Neural progenitor cell (in vitro differentiated cells): ENCODE measurements around the gene TRAPPC1.

Experiments used
- EZH2 ChIP-seq: fragments of 200-600 bp; sonication (generic); IDR thresholded peaks from 2 replicates; pipeline ENCODE4 v1.6.1; 2017; ENCODE audit warnings: antibody characterized with exemption, mild to moderate bottlenecking, moderate library complexity
- TF ChIP-seq, protein P1 (sequence below): fragments of 200-600 bp; sonication (generic); IDR thresholded peaks from 2 replicates; pipeline ENCODE4 v1.5.1; 2017; ENCODE audit warnings: antibody characterized with exemption, mild to moderate bottlenecking

GRCh38 chr17:7881276-7882054 is 50.3 kb downstream of the TRAPPC1 start:
- TF ChIP-seq, protein P1, sequence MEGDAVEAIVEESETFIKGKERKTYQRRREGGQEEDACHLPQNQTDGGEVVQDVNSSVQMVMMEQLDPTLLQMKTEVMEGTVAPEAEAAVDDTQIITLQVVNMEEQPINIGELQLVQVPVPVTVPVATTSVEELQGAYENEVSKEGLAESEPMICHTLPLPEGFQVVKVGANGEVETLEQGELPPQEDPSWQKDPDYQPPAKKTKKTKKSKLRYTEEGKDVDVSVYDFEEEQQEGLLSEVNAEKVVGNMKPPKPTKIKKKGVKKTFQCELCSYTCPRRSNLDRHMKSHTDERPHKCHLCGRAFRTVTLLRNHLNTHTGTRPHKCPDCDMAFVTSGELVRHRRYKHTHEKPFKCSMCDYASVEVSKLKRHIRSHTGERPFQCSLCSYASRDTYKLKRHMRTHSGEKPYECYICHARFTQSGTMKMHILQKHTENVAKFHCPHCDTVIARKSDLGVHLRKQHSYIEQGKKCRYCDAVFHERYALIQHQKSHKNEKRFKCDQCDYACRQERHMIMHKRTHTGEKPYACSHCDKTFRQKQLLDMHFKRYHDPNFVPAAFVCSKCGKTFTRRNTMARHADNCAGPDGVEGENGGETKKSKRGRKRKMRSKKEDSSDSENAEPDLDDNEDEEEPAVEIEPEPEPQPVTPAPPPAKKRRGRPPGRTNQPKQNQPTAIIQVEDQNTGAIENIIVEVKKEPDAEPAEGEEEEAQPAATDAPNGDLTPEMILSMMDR: no peak
- no peak for TF ChIP-seq EZH2
